GM19324 (cell line): Measurements from ENCODE around the gene ABHD12B.

Source experiments
- ATAC-seq: cut with Tn5 transposase; IDR thresholded peaks from one replicate; pipeline ENCODE4 v1.9.1; 2021; ENCODE audit warnings: mild to moderate bottlenecking, moderate library complexity; ENCODE audit not compliant: unreplicated experiment, low FRiP score

Gene ABHD12B

DNA sequence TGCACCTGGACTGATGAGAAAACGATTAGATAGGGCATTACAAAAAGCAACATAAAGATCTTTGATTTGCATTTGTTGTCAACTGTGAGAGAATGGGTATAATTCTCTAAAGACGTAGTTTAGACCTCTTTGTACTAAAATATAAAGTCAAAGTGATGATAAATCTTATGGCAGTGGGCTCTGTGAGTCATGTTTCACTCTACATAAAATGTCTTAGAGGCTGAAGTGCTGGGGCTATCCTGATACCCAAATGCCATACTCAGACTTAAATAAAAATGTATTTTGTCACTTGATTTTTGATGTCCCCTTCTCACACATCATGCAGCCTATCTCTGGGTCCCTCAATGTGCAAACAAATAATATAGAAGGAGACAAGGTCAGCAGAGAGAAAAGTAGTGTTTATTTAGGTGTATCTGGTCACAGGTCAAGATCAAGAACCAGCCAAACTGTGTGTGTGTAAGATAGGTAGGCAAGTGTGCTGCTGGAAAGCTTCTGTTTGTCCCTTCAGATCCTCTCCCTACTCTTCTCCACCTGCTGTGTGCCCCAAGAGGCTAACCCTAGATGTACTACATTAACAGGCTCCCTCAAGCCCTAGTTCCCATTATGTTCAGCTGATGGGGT is 33.9 kb upstream of the ABHD12B start:
- ATAC-seq: no peak

DNA sequence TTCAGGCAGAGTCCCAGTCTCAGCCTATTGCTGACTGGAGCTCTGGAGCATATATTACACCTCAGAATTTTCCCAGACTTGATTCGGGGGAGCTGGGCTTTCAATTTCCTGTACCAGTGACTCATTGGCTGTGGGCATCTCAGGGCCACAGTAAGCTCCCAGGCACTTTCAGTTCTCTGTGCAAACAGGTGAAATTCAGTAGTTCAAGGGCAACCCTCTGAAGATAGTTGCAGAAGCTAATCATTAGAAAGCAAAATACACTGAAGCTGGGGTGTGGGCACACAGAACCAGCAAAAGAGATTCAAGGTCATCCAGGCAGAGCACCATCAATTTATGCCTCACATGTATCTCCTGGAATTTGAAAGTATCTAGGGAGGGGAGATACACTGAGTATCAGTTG is 32.8 kb upstream of the ABHD12B start:
- ATAC-seq: no peak

DNA sequence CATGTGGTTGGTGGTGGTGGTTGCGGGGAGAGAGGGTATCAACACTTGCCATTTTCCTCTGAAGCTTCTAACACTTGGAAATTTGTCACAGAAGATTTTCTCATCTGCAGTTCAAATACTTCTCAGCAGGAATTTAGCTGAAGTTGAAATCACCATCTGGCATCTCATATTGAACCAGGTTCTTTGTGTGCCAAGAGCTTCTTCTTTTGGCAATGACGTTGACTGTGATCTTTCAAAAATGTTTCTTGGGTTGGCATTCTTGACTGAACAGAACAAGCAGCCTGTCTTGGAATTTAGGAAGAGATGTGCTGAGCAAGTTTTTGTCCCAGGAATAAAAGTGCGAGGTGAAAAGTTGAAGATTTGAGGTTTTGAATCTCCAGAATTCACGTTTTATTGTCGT is 32.2 kb upstream of the ABHD12B start:
- ATAC-seq: no peak

DNA sequence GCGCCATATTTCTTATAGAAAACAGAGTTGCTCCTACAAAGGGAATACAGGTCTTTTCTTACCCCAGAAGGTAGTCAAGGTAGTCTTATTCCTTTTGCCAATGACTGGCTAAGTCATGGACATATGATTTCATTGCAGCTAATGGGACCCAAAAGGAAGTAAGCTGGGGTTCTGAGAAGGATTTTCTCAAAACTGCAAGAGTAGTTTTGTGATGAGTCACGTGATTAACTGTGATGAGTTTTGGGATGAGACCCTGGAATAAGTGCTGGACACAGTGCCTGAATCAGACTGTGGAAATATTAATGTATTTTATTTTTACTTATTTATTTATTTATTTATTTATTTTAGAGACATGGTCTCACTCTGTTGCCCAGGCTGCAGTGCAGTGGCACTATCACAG is 27.5 kb upstream of the ABHD12B start:
- no peak for ATAC-seq

DNA sequence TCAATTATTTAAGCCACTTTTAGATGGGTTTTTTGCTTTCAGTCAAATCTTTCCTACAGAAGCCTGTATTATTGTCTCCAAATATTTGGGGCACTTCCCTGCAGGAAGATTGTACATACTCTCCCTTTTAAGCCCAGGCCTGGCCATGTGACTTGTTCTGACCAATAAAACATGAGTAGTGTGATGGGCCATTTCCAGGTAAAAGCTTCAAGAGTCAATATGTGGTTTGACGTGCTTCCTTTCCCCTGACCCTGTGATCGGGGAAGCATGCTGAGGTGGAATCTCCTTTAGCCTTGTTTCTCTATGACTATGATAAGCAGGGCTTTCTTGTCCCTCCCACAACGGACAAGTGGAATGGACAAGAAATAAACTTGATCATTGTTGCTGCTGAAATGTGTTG is 26.7 kb upstream of the ABHD12B start:
- no peak for ATAC-seq

DNA sequence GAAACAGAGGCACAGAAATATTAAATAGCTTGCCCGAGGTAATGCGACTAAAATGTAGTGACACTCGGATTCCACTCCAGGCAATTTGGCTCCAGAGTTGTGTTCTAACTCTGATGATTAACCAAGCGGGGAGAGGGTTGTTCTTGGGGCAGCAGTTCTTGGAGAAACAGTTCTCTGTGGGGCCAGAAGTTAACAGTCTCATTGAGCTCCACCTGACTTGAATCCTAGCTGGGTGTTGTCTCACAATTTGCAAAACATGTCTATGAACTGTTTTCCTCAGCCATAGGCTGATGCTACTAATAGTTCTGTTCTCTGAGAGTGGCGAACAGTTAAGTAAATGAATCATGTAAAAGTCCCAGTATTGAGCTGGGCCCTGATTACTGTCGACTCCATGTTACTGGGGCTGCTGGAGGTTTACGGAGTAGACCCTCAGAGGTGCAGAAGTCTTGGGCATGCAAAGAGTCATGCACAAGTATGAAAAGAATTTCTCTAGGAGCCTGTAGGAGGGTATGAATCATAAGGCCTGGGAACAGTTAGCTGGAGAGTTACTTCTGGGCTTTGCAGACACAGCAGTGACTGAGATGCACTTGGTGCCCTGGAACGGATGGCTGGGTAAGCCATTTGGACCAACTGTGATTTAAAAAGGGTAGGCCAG is 25.5 kb upstream of the ABHD12B start:
- no peak for ATAC-seq

DNA sequence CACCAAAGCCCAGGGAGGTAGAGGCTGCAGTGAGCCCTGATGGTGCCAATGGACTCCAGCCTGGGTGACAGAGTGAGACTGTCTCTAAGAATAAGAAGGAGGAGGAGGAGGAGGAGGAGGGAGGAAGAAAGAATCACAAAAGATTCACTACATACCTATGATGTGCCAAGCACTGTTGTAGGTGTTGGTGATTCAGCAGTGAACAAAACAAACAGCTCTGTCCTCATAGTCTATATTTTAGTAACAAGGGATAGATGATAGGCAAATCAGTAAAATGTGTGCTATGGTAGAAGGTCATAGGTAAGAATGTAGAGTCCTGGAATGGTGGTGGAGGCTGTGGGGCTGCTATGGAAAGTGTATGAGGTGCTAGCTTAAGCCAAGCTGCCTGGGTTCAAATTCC is 18.0 kb upstream of the ABHD12B start:
- no peak for ATAC-seq

DNA sequence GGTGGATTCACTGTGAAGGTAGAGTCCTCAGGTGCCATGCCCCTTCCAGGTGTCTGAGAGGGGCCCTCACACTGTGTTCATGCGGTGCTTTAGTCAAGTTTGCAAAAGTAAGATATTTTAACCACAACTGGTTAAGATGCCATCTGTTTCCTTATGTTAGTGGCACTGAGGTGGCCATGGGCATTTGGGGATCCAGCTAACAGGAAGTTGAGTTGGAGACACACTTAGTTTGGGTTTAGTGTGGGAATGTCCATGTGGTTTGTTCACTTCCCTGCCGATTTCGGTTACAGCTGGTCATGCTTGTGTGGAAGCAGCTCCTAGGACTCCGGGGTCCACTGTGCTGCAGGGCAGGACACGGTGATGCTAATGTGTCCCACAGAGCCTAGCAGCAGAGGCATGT is 17.3 kb upstream of the ABHD12B start:
- ATAC-seq: no peak

GRCh38 chr14:50855558-50855957 is 16.3 kb upstream of the ABHD12B start:
- no peak for ATAC-seq

DNA sequence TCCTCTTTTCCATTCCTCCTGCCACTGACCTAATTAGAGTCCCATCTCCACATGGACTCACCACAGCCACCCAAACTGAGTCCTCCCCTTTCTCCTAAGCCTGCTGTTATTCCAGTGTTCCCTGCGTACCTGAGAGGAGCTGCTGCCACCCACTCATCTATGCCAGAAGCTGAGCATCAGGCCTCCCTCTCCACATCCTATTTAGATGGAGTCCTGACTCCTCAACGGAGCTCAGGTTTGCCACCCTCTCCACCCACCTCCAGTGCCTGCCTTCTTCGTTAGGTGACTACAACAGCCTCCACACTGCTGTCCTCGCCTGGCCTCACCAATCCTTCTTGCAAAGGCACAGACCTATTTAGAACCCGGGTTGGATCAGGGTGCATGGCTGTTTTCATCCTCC is 15.2 kb upstream of the ABHD12B start:
- no peak for ATAC-seq

- no peak for ATAC-seq
Observed at GRCh38 chr14:50859296-50859624, 12.6 kb upstream of the ABHD12B start.

DNA sequence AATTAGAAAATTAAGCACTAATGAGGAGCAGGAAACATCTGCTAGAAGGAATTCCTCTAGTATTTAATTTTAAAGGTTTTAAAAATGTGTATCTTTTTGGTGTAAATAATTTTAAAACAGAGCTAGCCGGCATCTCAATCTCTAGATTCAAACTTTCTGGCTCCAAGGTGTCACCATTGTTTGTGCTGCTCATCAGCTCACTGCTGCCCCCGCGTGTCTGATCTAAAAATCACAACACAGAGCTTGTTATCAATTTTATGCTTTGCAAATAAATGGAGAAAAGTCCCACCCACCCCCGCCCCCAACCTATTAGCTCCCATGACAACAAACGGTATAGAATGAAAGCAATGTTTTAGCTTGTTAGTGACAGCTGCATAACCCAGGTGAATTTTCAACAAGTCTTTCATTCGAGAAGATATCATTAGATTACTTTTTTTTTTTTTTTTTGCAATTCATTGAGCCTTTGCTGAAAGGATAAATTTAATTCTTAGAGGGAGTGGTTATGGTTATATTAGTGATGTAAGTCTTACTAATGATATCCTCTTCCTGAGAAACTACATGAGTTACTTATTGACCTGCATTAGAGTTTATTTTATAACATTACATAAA is 11.3 kb upstream of the ABHD12B start:
- no peak for ATAC-seq

- ATAC-seq: no peak
Observed at GRCh38 chr14:50862036-50862570, 9.8 kb upstream of the ABHD12B start.

DNA sequence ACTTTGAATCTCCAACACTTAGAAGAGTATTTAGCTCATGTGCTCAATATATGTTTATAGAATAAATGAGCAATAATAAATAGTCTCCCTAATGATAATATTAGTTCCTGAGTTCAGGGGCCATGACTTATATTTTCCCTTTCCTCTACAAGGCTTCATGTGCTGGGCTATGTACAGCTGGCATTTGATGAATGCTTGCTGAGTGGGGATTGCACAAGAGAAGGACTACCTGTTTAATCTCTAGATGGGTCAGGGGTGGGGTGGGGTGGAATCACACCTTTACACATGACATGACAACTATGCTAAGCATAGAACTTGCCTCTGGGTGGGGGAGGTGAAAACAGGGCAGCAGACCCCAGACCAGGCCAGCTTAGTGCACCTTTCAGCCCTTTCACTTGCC is 7.6 kb upstream of the ABHD12B start:
- ATAC-seq: no peak

DNA sequence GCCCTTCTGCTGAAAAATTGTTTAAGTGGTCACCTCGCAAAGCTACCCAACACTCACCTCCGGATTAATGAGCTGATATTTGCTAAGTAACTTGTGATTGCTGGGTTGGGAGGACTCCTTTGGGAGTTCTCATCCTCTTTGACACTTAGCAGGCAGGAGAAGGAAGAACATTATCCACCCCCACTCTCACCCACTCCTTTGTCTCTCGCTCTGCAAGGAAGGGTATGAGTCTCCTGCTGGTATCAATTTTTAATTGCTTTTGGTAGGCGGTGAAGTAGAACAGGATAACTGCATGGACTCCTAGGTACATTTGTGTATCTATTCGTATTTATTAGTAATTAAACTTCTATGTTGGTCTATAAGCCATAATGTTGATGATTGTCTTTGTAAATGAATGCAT is 6.9 kb upstream of the ABHD12B start:
- no peak for ATAC-seq

DNA sequence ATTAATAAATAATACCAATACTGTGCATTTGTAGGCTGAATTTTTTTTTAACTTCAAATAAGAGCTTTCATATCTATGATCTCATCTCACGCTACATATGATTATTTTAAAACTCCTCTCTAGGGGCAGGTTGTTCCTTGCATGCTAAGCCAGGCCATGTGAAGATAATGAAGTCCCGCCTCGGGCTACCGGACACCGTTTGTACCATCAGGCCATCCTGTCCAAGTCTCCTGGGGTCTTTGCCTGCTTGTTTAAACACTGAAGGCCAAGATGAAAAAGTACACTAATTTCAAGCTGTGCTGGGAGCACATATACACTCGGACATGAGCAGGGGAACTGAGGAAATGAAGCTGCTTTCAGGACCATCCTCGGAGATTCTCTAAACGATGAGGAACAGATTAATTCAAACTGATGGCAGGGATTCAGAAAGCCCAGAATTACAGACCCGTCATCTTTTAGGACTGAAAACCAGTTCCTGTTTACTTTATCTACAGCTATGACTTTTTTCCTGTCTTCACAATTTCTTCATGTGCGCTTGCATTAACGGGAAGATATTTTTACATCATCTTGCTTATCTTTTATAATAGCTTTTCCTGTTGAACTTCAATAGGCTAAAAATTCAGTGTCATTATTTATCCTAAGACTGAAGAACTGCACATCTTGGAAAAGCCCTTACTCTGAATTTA is 6.3 kb upstream of the ABHD12B start:
- no peak for ATAC-seq

- ATAC-seq: no peak
Observed at GRCh38 chr14:50871228-50871627, 625 bp upstream of the ABHD12B start.

- no peak for ATAC-seq
Observed at GRCh38 chr14:50874757-50875156, 2.9 kb downstream of the ABHD12B start.

DNA sequence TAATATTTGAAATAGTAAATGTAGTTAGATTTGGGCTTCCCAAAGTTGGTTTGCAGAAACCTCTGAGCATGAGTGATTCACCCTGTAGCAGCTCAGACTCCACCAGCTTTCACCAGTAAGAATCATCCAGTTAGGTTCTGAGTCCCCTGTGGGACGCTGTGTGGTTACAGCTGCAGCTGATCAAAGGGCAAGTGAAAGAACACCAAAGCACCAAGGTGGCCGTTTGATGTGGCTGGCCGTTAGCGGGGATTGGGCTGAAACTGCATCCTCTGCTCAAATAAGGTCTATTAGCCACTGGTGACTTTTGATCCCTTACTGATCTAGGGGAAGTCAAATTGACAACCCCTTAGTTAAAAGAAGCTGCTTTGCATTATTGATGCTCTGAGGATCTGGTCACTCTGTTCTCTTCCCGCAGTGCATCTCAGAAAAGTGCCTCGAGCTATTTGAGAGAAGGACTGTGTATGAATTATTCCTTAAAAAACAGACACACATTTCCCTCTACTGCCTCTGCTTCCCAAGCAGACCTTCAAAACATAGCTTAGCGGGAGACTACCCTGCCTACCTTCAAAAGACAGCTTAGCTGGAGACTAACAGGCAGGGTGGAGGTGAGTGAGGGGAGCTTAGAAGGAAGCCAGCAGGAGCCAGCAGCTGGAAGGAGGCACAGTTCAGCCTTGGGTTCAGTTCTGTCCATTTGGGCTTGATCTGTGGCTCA is 3.7 kb downstream of the ABHD12B start:
- no peak for ATAC-seq

GRCh38 chr14:50882932-50883826 is 11.3 kb downstream of the ABHD12B start:
- ATAC-seq: no peak
